Right ventricle myocardium superior (tissue), 1 donor: ENCODE results near the gene CPOX. TPM values are rescaled to one million over a fixed set of nuclear protein-coding genes. Genes with fewer than 3 reads are reported as not detected.

Experiments used
- ATAC-seq: fragments of 200-7000 bp; cut with Tn5 transposase; one replicate; pipeline ENCODE4 v1.9.1; 2020; ENCODE audit warnings: mild to moderate bottlenecking; ENCODE audit not compliant: poor library complexity
- DNase-seq: peaks from one replicate; pipeline ENCODE4 v3.0.0-alpha.2; 2020
- intact Hi-C: fragments of 100-400 bp; cut with DNase I; formaldehyde crosslinking; loops from one replicate; pipeline ENCODE4 v1.11.2; 2022
- total RNA-seq: library from RNA; stranded (reverse); fragmentation: NEBNext Ultra II Directional; extraction: Animal tissue kit (Norgen Biotek cat#: 25700); gene quantifications from one replicate; pipeline ENCODE4 v1.2.1, GENCODE V29; 2021
- donor health status: DM: no; HTN: yes; CAD: no; lungs with severe emphysema.

CPOX gene
- total RNA-seq, 1 donor from 2014 or later: 11.5 TPM

- intact Hi-C loops: loop anchor here (2.0 to 5.0 kb wide), 3 partner anchors 197 to 392 kb away; no protein-coding TSS in a partner anchor
- DNase-seq: no peak
- no peak for ATAC-seq
Measured at GRCh38 chr3:98599647-98600411, 6.4 kb upstream of the CPOX start.

DNA sequence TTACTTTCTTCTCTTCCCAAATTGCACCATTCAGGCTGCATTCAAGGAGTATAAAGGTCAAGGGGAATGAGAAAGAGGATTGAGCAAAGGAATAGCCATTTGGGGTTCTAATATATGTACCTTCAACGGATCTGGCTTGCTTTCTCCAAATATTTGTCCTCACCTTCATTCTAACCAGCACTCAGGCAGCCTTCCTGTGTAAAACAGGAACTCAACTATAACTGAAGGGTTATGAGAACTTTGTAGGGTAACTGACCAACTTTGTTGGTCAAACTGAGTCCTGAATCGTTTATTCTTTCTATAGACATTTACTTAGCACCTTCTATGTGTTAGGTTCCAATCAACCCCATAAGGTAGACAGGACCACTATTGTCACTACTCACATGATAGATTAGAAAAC is 5.1 kb upstream of the CPOX start:
- intact Hi-C loops: no loop called here
- ATAC-seq: no peak
- no peak for DNase-seq

GRCh38 chr3:98596541-98597500 is 3.4 kb upstream of the CPOX start:
- ATAC-seq: no peak
- no peak for DNase-seq
- intact Hi-C loops: no loop called here

DNA sequence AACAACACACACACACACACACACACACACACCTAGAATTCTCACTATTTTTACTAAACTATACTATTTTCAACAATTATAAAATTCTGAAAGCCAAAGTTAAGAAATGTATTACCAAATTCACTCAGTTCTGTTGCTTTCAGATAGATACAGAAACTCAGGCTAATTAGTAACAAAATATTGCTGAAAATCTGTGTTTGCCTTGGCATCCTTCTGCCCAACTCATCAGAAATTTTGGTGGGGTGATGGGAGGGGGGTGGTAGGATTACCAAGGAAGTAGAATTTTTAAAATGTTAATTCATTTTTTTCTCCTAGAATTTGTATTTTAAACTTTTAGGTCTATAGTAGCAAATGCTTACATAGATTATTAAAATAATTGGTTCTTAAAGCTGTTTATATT is 2.7 kb upstream of the CPOX start:
- ATAC-seq (no peak), DNase-seq (no peak)
- intact Hi-C loops: no loop called here

GRCh38 chr3:98594628-98595324 is 1.4 kb upstream of the CPOX start:
- DNase-seq: no peak
- intact Hi-C loops: no loop called here
- no peak for ATAC-seq

DNA sequence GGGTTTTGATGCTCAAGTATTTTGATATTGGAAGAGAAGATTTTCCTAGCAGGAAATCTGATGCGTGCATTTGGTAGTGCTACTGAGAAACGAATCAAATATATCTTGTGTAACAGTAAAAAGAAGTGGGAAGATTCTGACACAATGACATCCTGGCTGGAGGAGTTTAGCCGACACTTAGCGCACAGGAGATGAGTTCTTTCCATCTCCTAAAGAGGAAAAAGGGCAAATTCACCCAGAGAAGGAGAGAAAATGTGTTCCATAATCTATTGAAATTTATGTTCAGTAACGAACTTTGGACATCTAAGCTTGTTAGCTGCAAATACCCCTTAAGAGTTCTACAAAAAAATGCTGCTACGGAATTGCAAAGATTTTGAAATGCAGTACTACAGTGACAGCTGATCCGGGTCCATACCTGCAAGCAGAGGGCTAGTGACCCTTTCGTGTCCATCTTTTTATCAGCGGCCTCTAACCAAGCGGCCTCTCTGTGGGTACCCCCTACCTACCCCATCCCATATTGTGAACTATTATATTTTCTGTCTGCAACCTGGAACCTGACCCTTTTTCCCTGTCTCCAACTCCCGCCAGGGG is 971 bp downstream of the CPOX start:
- intact Hi-C loops: no loop called here
- DNase-seq: no peak
- ATAC-seq: no peak

GRCh38 chr3:98589331-98590036 is 3.9 kb downstream of the CPOX start:
- DNase-seq (no peak), ATAC-seq (no peak)
- intact Hi-C loops: no loop called here

DNA sequence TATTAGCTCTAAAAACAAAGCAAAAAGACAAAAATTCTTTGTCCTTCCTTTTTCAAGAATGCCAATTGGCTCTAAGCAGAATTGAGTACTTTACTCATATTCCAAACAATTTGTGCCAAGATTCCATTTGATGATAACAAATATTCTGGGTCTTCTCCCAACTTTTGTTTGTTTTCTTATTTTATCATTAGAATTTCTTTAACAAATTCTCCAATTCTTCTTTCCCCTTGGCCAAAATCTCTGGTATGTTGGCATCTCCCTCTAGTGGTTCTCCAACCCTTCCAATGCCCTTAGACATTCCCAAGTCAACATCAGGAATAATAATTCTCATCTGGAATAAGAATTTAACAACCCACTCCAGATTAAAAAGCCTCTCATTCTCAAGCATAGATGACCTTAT is 5.3 kb downstream of the CPOX start:
- no peak for DNase-seq
- intact Hi-C loops: no loop called here
- no peak for ATAC-seq

- intact Hi-C loops: no loop called here
- ATAC-seq (no peak), DNase-seq (no peak)
Measured at GRCh38 chr3:98587654-98588053, 5.8 kb downstream of the CPOX start.

DNA sequence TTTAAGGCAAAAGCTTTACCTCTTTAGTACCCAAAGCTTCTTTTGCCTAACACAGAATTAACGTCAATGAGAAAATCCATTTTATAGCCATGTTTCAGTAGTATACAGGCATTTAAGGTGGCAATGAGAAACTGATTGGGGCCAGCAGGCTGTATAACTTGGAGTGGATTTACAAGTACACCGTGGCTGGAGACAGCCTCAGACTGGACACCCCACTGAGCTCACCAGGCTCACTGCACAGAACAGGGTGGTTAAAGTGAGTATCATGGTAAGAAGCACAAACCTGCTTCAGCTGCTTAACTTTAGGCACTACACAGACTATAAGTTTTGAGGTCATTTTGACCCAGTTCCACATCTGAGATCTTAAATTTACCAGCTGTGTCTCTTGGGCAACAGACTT is 8.9 kb downstream of the CPOX start:
- intact Hi-C loops: no loop called here
- DNase-seq (no peak), ATAC-seq (no peak)

GRCh38 chr3:98583766-98584165 is 9.6 kb downstream of the CPOX start:
- intact Hi-C loops: no loop called here
- ATAC-seq (no peak), DNase-seq (no peak)

- ATAC-seq: no peak
Measured at GRCh38 chr3:98582042-98582441, 11.4 kb downstream of the CPOX start.

DNA sequence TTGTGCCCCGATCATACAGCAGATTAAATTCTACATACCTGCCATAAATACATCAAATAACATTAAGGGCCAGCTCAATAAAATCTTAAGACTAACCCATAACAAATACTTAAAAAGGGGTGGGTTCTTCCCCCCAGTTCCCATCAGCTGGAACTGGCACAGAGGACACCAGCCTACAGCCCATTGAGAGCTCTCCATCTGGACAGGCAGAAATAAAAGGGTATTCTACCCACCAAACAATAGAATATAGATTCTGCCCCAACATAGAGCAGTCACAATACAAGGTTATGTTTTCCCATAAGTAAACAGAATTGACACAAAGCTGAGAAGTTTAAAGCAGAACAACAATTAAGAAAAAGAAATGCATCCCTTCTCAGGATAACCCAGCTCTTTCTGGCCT is 11.9 kb downstream of the CPOX start:
- ATAC-seq (no peak), DNase-seq (no peak)
- intact Hi-C loops: no loop called here

More at GRCh38 chr3:98582042-98582441, 11.4 kb downstream of the CPOX start:
- DNase-seq: no peak
- intact Hi-C loops: no loop called here

DNA sequence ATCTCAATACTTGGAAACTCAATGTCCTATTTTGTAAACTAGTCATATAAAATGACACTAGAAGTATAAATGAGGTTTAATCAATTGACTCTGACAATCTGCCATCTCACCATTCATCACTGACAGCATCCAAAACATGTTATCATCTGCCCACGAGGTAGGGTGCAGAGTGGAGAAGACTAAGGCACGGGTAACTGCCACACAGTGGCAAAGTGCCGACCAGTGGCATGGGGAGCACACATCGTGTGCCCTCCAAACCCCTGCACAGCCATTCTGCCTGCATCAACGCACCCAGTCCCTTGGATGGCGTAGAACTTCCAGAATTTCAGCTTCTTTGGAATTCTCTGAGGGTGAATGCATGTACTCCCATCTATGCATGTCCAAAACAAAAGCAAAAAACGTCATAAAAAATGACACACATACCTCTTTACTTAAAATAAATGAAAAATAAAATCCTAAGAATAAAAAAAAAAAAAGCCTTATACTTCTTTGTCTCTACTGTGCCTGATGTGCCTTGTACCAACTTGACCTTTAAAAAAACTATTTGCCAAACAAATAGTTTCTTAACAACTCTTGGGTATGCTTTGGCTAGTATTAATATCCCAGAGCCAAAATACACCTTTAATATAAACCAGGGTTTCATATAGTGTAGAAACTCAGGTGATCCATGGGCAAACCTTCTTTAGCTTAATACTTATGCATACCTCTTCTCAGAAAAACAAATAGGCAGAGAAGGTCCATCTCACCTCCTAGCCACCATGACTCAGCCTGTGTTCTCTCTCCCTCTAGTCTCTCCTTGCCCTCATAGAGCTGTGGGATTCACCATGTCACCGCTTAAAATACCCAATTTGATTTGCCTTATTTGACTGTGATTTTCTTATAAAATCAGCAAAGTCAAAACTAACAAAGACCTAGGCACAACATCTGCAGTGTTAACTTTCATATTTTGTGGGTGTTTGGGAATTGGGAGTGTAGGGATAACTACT is 12.7 kb downstream of the CPOX start:
- DNase-seq (no peak), ATAC-seq (no peak)
- intact Hi-C loops: no loop called here

DNA sequence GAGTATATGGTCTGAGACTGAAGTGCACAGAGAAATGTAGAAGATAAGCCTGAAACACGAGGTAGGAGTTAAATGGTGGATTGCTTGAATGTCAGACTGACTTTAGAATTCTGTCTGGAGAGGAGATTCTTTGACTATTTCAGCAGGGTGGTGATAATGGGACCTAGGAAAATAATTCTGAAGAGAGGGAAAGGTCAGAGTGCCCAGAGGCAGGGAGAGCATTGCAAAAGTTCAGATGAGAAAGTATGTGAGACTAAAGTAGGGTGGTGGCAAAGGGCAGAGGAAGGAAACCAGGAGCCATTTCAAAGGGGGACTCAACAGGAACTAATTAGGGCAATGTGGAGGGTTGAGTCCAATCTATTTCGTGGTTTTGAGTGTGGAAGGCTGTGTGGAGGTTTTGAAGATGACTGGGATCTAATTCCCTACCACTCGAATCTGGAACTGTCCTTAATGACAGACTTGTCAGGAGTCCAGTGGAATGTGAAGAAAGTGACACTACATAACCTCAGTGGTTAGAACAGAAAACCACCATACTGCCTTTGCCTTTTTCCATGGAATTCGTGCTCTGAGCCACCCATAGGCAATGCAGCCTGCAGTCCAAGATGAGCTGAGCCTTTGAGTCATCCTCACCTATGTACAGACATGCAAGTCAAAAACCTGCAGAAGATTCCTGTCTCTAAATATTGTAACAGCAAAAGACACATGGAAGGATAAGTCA is 16.1 kb downstream of the CPOX start:
- DNase-seq: no peak
- no peak for ATAC-seq
- intact Hi-C loops: no loop called here

DNA sequence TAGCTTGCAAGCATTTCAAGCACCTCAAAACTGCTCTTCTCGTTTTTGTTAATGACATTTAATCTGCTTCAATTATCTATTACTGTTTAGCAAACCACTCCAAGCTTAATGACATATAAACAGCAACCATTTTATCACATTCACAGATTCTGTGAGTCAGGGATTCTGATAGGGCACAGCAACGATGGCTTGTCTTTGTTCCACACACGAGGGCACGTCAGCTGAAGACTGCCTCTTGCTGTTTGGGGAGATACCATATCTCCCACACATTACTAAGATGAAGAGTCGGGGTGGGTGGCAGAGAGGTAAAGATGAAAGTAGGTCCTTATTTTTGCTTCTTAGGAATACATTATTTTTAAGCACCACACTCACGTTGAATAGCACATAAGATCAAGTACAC is 19.3 kb downstream of the CPOX start:
- no peak for DNase-seq
- intact Hi-C loops: no loop called here
- ATAC-seq: no peak
